NCI-H2029 treated with DMSO at 0.1 percent for 48 hours (cell line): Measurements from ENCODE around the gene TNFSF4.

ENCODE experiments used
- DNase-seq: peaks from one replicate; lab custom pipeline; 2025; lab: John Stamatoyannopoulos, UW

The TNFSF4 gene

GRCh38 chr1:173210716-173211231, 3.6 kb upstream of the TNFSF4 start:
- no peak for DNase-seq

- no peak for DNase-seq
These were observed 3.2 kb upstream of the TNFSF4 start for GRCh38 chr1:173210283-173210682.

GRCh38 chr1:173208868-173209267, 1.7 kb upstream of the TNFSF4 start:
- no peak for DNase-seq

DNA sequence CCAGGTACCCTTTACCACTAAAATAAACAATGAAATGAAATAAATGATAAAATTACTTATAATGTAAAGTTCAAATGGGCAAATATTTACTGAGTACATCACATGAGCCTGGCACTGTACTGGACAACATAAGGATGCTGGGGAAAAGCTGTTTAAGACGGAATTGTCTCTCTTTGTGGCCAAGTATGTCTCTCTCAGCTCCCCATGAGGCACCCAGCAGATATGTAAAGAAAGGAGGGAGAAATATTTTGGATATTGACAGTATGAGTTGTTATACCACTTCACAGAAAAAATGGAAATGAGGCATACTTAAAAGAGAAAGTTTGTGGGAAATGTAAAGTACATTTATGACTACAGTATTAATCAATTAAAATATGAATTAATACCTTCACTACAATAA, 1.0 kb upstream of the TNFSF4 start:
- DNase-seq, result no peak

GRCh38 chr1:173205146-173206051, 1.7 kb downstream of the TNFSF4 start:
- DNase-seq, result no peak

- DNase-seq, result no peak
These were observed 2.4 kb downstream of the TNFSF4 start for GRCh38 chr1:173204693-173205092.

DNA sequence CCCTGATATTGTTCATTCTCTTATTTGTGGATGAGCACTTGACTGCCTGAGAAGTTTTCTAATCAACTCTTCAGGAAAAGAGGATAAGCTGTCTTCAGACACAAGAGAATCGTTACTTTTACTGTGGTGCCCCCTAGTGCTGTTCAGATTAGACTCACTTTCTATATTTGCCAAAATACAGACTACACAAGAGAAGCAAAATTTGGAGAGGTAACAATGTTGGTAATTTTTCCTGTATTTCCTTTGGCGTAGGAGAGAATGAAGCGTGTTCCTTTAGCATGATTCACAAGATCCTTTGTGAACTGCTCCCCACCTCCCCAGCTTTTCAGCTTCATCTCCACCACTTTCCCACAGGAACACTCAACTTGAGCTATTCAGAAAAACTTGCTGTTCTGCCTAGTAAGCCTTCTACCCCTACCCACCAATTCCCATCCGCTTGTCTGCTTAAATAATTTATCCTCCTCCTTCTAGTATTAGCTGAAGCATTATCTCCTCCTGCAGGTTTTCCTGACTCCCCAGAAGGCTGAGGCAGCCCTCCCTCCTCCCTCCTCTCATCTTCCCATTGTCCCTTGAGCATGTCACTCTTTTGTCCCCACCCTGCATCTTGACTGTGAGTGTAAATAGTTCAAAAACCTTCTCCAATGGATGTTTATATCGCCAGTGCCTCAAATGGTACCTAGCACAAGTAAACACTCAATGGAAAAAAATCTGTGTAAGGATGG, 4.5 kb downstream of the TNFSF4 start:
- no peak for DNase-seq

DNA sequence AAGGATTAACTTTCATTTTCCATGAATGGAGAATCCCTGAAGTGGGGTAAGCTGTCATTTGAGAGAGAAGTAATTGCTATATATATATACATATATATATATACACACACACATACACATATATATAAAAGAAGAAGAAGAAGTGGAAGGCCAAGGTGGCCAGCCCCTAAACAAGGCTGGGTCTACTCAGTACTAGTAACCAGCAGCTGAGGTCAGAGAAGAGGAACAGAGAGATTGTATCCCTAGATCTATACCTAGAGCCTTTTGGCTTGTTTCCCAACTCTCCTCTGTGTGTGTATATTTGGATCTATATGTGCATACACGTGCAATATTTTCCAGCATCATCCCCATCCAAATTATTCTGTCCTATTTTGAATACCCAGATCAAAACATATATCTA, 5.2 kb downstream of the TNFSF4 start:
- DNase-seq, result no peak

DNA sequence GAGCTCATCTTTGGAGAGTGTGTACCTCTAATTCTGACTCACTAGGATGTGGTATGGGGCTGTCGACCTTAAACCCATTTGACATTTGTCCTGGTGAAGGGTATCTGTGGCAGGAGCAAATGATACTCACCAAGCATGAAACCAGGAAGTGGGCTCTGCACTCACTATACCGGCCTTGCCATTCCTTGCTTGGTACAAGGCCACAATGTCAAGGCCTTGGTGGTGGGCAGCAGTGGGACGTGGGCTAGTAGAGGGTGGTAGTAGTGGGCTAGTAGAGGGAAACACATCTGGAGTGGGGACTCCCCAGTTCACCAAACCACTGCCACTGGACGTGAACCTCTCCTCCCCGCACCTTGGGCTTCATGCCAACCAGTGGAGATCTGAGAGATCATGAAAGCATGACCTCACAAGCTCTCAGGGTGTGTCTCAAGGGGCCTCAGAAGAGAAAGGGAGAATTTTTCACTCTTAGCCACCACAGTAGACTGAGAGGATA, 11.5 kb downstream of the TNFSF4 start:
- DNase-seq, result no peak

DNA sequence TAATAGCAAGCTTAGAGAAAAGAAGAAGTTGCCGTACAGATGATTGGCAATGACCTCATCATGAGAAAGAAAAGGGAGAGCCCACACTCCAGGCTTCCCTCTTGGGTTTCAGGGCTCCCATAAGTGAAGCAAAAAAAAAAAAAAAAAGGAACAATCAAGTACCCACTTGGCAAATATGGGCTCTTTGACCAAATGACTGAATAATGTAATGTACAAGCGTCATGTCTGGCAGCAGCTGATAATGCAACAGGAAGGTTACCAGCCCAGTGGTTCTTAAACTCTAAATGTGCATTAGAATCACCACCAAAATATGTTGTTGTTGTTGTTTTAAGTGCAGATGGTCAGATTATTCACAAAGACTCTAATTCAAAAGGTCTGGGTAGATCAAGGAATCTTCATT, 13.5 kb downstream of the TNFSF4 start:
- DNase-seq, result no peak

DNA sequence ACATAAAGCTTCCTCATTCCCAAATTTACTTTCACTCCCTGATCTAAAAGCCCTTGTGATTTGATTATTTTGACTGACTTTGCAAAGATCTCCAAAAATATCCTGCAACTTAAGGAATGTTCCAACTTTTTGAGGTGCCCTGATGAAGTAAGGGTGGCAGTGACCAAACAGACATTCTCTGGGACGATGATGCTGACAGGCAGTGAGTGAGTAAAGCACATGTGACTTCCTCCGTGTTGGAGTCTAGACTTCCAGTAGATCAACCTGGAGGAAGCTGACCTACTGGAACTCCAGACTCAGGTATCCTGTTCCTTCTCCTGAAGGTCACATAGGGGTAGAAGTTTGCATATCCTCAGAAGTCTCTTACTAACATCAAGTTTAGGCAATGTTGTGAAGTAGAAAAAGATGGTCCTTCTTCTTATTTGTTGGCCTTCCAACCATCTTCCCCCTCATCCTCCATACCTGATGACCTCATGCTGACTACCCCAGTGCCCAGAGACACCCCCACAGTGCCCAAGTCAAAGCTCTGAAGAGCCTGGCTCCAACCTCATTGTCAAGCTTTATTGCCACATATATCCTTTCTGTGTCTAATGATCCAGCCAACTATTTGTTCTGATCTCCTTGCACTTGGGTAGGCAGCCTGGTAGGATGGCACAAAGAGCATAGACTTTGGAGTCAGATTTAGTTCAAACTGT, 16.0 kb downstream of the TNFSF4 start:
- DNase-seq, result no peak

DNA sequence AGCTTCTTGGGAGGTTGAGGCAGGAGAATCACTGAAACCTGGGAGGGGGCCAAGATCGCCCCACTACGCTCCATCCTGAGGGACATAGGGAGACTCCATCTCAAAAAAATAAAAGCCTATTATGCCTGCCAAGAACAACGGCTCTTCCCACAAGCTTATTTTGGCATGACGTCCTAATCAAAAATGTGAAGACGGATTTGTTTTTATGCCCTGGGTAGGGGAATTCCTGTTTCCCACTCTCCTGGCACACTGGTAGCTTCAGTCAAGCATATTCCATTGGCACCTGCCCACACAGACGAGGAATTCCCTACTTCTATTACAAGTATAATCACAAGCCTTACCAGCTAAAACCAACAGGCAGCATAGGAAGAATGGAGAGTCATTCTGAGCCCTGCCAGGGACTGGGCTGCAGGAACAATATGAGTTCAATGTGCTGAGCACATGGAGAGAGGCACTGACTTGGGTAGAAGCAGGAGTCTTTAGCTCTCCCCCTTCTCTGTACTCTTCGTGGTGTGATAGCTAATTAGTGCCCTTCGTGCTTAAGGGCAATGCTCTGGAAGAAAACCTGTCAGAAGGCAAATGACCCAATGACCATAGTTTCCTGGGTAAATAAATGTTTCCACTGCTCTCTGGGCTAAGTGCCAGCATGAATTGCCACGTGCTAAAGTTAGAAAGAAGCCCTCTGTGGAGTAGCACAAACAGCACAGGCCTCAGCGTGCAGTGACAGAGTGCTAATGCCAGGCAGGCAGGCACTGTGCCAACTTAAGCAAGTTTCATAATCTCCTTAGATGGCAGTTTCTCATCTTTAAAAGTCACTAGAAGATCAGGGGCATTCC, 16.8 kb downstream of the TNFSF4 start:
- no peak for DNase-seq

DNA sequence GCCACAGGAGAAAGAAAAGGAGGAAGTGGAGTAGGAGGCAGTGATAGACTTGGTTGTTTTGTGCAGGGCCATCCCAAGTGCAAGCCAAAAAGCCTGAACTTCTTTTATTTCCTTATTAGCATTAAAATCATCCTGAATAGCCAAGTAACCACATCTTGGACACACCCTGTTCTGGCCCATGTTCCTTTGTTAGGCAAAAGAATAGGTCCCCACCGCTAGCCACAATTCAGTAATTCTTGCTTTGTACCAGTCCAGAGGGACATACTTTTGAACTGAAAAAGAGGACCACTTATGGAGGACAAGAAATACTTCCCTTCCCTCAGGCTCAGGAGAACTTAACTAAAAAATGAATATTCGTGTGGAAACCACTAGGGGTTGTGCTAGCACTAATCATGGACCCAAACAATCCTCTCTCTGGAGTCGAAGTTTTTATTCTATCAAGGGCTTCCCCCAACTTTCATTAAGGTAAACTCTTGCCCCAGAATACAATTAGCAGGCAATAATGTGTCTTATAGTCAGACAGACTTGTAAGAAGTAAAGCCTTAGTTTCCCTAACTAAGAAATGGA, 19.4 kb downstream of the TNFSF4 start:
- no peak for DNase-seq

DNA sequence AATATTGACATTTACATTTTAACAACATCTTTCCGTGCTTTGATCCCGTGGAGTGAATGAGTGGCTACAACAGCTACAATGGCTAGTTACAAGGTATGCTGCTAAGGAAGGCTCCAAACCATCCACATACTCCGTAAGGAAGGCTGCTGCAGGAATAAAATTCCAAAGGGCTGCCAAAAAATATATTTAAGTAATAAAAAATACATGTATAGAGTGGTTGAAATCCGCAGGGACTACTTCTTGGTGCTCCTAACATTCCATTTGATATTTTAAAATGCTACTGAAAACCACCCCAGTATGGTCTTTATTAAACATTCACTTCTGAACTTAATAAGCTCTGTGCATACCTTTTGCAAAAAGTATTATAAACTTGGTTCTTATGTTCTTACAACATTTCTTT, 25.3 kb downstream of the TNFSF4 start:
- no peak for DNase-seq

GRCh38 chr1:173176246-173176645, 30.9 kb downstream of the TNFSF4 start:
- no peak for DNase-seq

DNA sequence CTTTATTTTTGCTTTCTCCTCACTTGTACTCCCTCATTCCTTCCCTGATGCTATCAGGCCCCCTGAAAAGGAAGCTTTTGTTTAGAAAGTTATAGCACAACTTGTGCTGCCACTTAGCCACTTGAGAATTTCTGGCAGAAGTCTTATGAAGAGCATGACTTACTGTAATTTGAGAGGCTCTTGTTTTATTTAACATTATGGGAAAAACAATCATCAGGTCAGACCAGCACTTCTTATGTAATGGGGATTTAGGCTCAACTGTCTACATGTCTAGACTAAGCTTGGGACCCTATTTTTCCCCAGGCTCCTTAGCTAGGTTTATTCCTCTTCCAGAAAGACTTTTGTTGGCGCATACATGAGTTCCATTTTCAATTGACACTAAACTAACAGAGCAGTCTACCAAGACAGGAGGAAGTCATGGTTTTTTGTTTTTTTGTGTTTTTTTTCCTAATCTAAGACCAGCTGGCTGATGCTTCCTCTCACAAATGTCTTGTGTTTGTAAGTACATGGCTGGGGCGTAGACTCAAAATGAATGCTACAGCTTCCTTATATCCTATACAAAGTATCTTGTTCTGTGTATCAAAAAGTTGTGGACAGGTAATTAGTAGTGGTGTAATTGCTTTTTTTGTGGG, 31.5 kb downstream of the TNFSF4 start:
- no peak for DNase-seq

DNA sequence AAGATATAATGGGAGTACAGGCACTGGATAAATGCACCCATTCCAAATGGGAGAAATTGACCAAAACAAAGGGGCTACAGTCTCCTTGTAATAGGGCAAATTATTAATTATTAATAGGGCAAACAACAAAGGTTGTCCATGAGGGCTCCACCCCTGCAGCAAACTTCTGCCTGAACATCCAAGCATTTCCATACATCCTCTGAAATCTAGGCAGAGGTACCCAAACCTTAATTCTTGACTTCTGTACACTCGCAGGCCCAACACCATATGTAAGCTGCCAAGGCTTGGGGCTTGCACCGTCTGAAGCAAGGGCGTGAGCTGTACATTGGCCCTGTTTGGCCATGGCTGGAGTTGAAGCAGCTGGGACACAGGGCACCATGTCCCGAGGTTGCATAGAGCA, 33.7 kb downstream of the TNFSF4 start:
- no peak for DNase-seq

- DNase-seq, result no peak
These were observed 36.0 kb downstream of the TNFSF4 start for GRCh38 chr1:173171152-173171551.

GRCh38 chr1:173168941-173169340, 38.2 kb downstream of the TNFSF4 start:
- no peak for DNase-seq

DNA sequence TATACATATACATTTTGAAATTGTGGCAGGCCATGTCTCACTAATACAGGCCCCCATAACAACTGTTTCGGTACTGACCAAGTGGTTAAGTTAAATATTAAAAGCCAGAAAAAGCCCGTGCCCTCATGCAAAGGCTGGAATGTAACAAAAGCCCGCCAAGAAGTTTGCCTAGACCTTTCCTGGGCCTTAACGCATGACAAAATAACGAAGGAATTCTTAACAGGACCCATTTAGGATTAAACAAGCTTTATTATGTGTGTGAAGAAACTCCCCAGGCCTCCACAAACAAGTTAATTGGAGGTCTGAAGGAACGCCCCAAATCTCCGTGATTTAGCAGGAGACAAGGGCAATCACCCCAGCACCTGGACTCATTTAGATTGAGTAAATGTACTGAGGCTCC, 42.4 kb downstream of the TNFSF4 start:
- no peak for DNase-seq

GRCh38 chr1:173164178-173164577, 43.0 kb downstream of the TNFSF4 start:
- no peak for DNase-seq
